GM19099 (cell line): ENCODE measurements around the gene SLC27A1.

ENCODE experiments used
- POLR2A ChIP-seq: IDR thresholded peaks from 3 replicates; pipeline ENCODE4 v1.6.1; 2011; ENCODE audit warnings: low read depth; ENCODE audit not compliant: insufficient read length; ENCODE audit errors: extremely low read depth

Gene SLC27A1

GRCh38 chr19:17554968-17555479, 84.7 kb downstream of the SLC27A1 start:
- no peak for TF ChIP-seq POLR2A

- peak; percentile 50 for TF ChIP-seq POLR2A
Measured at GRCh38 chr19:17555480-17555928, 85.2 kb downstream of the SLC27A1 start, which contains the start of gene COLGALT1. TSS of gene COLGALT1 (plus strand) at chr19:17555649. CDS start at chr19:17555714, 65 bp downstream.
